Inflammatory macrophage treated with lipopolysaccharide for 1 hour (primary cell): Measurements from ENCODE around the gene PTPRA.
A peak's percentile ranks its signal among the peaks of the same experiment; 100 is the strongest.
"Not testable (repeated sequence)": the region's sequence is repeated elsewhere in the genome, so short reads cannot be mapped to it uniquely, and the experiment has no call there.

Experiments
- DNase-seq, 2 donors: peaks; one replicate each; pipeline ENCODE4 v3.0.0-alpha.2; 2020 to 2022

Gene PTPRA

GRCh38 chr20:2889797-2890196 is 16.5 kb downstream of the PTPRA start:
- DNase-seq, result no peak

GRCh38 chr20:2890742-2891141 is 17.5 kb downstream of the PTPRA start:
- DNase-seq, result no peak

GRCh38 chr20:2891343-2891742 is 18.1 kb downstream of the PTPRA start:
- no peak for DNase-seq

- no peak for DNase-seq
Measured at GRCh38 chr20:2892376-2892775, 19.1 kb downstream of the PTPRA start.

GRCh38 chr20:2894221-2894620 is 20.9 kb downstream of the PTPRA start:
- peak; percentile 50 to 76 for DNase-seq

GRCh38 chr20:2895154-2895553 is 21.9 kb downstream of the PTPRA start:
- not testable (repeated sequence) for DNase-seq

- DNase-seq, result no peak
Measured at GRCh38 chr20:2899243-2899642, 26.0 kb downstream of the PTPRA start.

GRCh38 chr20:2900845-2901592 is 27.7 kb downstream of the PTPRA start:
- DNase-seq, result peak; percentile 76 to 94

GRCh38 chr20:2902291-2902690 is 29.0 kb downstream of the PTPRA start:
- no peak for DNase-seq

GRCh38 chr20:2902818-2903217 is 29.5 kb downstream of the PTPRA start:
- no peak for DNase-seq

- DNase-seq, result no peak
Measured at GRCh38 chr20:2903686-2904085, 30.4 kb downstream of the PTPRA start.

- no peak for DNase-seq
Measured at GRCh38 chr20:2907519-2907918, 34.2 kb downstream of the PTPRA start.

GRCh38 chr20:2909953-2910352 is 36.7 kb downstream of the PTPRA start:
- DNase-seq, result no peak

- no peak for DNase-seq
Measured at GRCh38 chr20:2911200-2911599, 37.9 kb downstream of the PTPRA start.

- DNase-seq, result no peak
Measured at GRCh38 chr20:2914160-2914559, 40.9 kb downstream of the PTPRA start.

- no peak for DNase-seq
Measured at GRCh38 chr20:2917266-2917665, 44.0 kb downstream of the PTPRA start.

- no peak for DNase-seq
Measured at GRCh38 chr20:2918096-2919049, 45.1 kb downstream of the PTPRA start.

- peak in 1 of 2 donors; percentile 26 for DNase-seq
Measured at GRCh38 chr20:2919518-2920245, 46.4 kb downstream of the PTPRA start.

- no peak for DNase-seq
Measured at GRCh38 chr20:2920473-2920872, 47.2 kb downstream of the PTPRA start.

- no peak for DNase-seq
Measured at GRCh38 chr20:2921506-2921905, 48.2 kb downstream of the PTPRA start.

GRCh38 chr20:2922957-2923356 is 49.7 kb downstream of the PTPRA start:
- DNase-seq, result no peak

GRCh38 chr20:2930538-2930937 is 57.3 kb downstream of the PTPRA start:
- DNase-seq, result no peak

- no peak for DNase-seq
Measured at GRCh38 chr20:2932498-2932897, 59.2 kb downstream of the PTPRA start.
